Ovary (tissue), 9 donors: ENCODE data around the gene RSAD2. TPM values are rescaled to one million over a fixed set of nuclear protein-coding genes. Genes with fewer than 3 reads are reported as not detected.

Source experiments
- DNase-seq, 5 donors: peaks; one replicate each; pipeline ENCODE4 v3.0.0-alpha.2; 2019 to 2020
- H3K27ac ChIP-seq, 2 donors: fragments of 200-600 bp; one replicate each; pipeline versions ENCODE4 v1.5.1 to v1.8.0; 2019 to 2022
- H3K27me3 ChIP-seq: fragments of 200-600 bp; one replicate; pipeline ENCODE4 v1.8.0; 2022
- H3K36me3 ChIP-seq: fragments of 200-600 bp; sonication (generic); one replicate; pipeline ENCODE4 v1.5.1; 2019
- H3K4me1 ChIP-seq: one replicate; pipeline ENCODE4 v1.8.1; 2013; ENCODE audit warnings: mild to moderate bottlenecking, moderate library complexity; ENCODE audit not compliant: insufficient read depth
- H3K4me3 ChIP-seq: fragments of 200-600 bp; sonication (generic); one replicate; pipeline ENCODE4 v1.5.1; 2017
- H3K9me3 ChIP-seq, 2 donors: fragments of 200-600 bp in 1 of 2; sonication (generic) in 1 of 2; one replicate each; pipeline versions ENCODE4 v1.5.1 to v1.8.1; 2013 to 2019; ENCODE audit warnings: mild to moderate bottlenecking in 1 of 2, moderate library complexity in 1 of 2
- CTCF ChIP-seq, 3 donors: fragments of 450-650 bp in 2 of 3; fragments of 200-600 bp in 1 of 3; IDR thresholded peaks; one replicate each; pipeline versions ENCODE4 v1.5.1 to v1.8.0; 2016 to 2022; ENCODE audit warnings: antibody characterized with exemption in 3 of 3, mild to moderate bottlenecking in 1 of 3
- EP300 ChIP-seq: sonication (generic); formaldehyde crosslinking; IDR thresholded peaks from one replicate; pipeline ENCODE4 v1.6.1; 2017; ENCODE audit warnings: antibody characterized with exemption
- POLR2A ChIP-seq: fragments of 450-650 bp; IDR thresholded peaks from one replicate; pipeline ENCODE4 v1.6.1; 2017; ENCODE audit warnings: antibody characterized with exemption, mild to moderate bottlenecking, moderate library complexity
- WGBS, 3 donors: extraction: QIAGEN DNeasy Blood & Tissue Kit in 1 of 3; methylation state at CpG; one replicate each; pipeline versions ENCODE4 v1.1.5 to v1.1.7; 2013 to 2017; 5-methylcytosine and 5-hydroxymethylcytosine counted together
- intact Hi-C, 4 donors: fragments of 100-400 bp; cut with DNase I; formaldehyde crosslinking; loops; one replicate each; pipeline versions ENCODE4 v1.11.0 to v1.15.1; 2022 to 2023
- polyA plus RNA-seq, 2 donors: library from polyadenylated mRNA; stranded (reverse); fragments of 200-250 nt in 1 of 2; fragments of 350-450 nt in 1 of 2; fragmentation: Illumina TruSeq in 1 of 2; extraction: RNeasy Lipid Tissue Mini Kit (QIAGEN cat#74804) in 1 of 2; gene quantifications; one replicate each; pipeline ENCODE4 v1.2.3, GENCODE V29; 2013 to 2014
- total RNA-seq, 7 donors: library from RNA; depleted of rRNA in 2 of 7; stranded (reverse); fragments of >200 nt in 2 of 7; fragmentation: NEBNext Ultra II Directional in 3 of 7; extraction: Animal tissue kit (Norgen Biotek cat#: 25700) in 3 of 7; gene quantifications; one replicate each; pipeline versions ENCODE4 v1.1.0 to v1.2.4, GENCODE V29; 2016 to 2023
- donor health status: DM: no; HTN: no; CAD: no; lungs with moderate emphysema.
- donor health status: DM: no; HTN: no; CAD: no.
- donor health status: Bipolar disorder and iron deficiency.
- donor health status: DM: yes; HTN: yes; CAD: no.
- donor health status: DM: no; HTN: no; CAD: no.
- donor health status: DM: yes; HTN: yes; CAD: no.

RSAD2 gene
- total and polyA plus RNA-seq, 9 donors: 1.9 to 11.1 (median 4.7) TPM

DNA sequence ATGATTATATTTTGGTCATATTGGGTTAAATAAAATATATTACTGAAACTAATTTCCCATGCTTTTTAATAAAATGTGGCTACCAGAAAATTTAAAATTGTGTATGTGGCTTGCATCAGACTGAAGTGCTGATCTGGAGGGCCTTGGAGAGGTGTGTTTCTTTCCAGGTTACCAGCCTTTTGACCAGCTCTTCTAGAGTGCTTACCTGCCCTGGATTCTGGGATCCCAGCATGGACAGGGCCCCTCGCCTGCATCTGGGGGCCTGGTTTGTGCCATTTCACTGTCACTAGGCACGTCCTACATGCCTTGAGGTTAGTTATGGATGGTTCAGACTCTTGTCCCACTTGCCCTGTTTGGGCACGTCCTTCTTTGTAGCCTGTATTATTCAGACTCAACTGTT, 50.2 kb downstream of the RSAD2 start:
- no peak for DNase-seq
- TF ChIP-seq POLR2A: no peak
- no peak for TF ChIP-seq CTCF (IDR thresholded peaks at IDR 0.05)
- no peak for TF ChIP-seq EP300
- 94 to 98% (median 97%) methylated on average over 3 of the region's 3 CpGs for WGBS, 3 donors
- Histone ChIP-seq H3K27me3 (no peaks in the 10 kb centered on the region), H3K4me1 (peaks cover 12% of the 10 kb centered on the region), H3K36me3 (no peaks in the 10 kb centered on the region), H3K4me3 (no peak overlapping the region), H3K9me3 (no peaks in the 10 kb centered on the region), H3K27ac (no peak overlapping the region)
- intact Hi-C loops: no loop called here

DNA sequence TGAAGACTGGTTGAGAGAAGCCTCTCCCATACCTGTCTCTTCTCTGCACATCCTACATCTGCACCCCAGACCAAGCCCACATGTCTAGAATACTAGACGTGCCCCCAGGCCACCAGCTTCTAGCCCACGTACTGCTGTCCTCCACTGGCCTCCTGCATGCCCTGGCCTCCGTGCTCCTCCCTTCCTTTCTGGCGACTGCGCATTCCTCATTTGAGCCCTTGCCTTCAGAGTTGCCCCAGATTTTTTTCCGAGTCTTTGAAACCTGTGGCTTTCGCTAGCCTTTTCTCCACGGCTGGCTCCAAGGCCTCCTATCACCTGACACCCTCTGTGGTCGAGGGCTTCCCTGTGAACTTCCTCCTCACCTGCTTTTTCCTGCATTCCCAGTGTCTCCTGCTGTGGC, 50.9 kb downstream of the RSAD2 start:
- TF ChIP-seq CTCF (IDR thresholded peaks at IDR 0.05): no peak
- no peak for TF ChIP-seq EP300
- TF ChIP-seq POLR2A: no peak
- H3K4me1 ChIP-seq: peaks cover 12% of the 10 kb centered on the region
- no peaks in the 10 kb centered on the region for H3K9me3 ChIP-seq
- no peak for DNase-seq
- no peaks in the 10 kb centered on the region for H3K27me3 ChIP-seq
- H3K36me3 ChIP-seq: no peaks in the 10 kb centered on the region
- H3K4me3 ChIP-seq: no peak overlapping the region
- no peak overlapping the region for H3K27ac ChIP-seq
- 88 to 93% (median 91%) methylated on average over 9 of the region's 9 CpGs for WGBS, 3 donors
- intact Hi-C loops: no loop called here

GRCh38 chr2:6929196-6929819, 51.7 kb downstream of the RSAD2 start:
- Histone ChIP-seq H3K4me1 (peaks cover 12% of the 10 kb centered on the region), H3K27me3 (no peaks in the 10 kb centered on the region), H3K27ac (no peak overlapping the region), H3K4me3 (no peak overlapping the region), H3K36me3 (no peaks in the 10 kb centered on the region), H3K9me3 (no peaks in the 10 kb centered on the region)
- no peak for TF ChIP-seq EP300
- no peak for TF ChIP-seq POLR2A
- no peak for TF ChIP-seq CTCF (IDR thresholded peaks at IDR 0.05)
- DNase-seq: no peak
- intact Hi-C loops: no loop called here
- WGBS, 3 donors: 41 to 58% (median 51%) methylated on average over 6 of the region's 6 CpGs

GRCh38 chr2:6930923-6931647, 53.5 kb downstream of the RSAD2 start:
- Histone ChIP-seq H3K9me3 (no peaks in the 10 kb centered on the region), H3K27me3 (no peaks in the 10 kb centered on the region), H3K4me3 (no peak overlapping the region), H3K27ac (no peak overlapping the region), H3K36me3 (no peaks in the 10 kb centered on the region), H3K4me1 (peaks cover 12% of the 10 kb centered on the region)
- 83 to 95% (median 86%) methylated on average over 4 of the region's 4 CpGs for WGBS, 3 donors
- no peak for DNase-seq
- intact Hi-C loops: no loop called here
- TF ChIP-seq POLR2A (no peak), CTCF (IDR thresholded peaks at IDR 0.05) (no peak), EP300 (no peak)
